SKM-1 treated with dmso at 0.1 percent for 144 hours (cell line): ENCODE results near the gene SBNO2.

Experiments
- DNase-seq: peaks from one replicate; lab custom pipeline; 2025; ENCODE audit not compliant: unreplicated experiment; lab: John Stamatoyannopoulos, UW

The SBNO2 gene

GRCh38 chr19:1154731-1155351 lies 19.2 kb downstream of the SBNO2 start:
- DNase-seq: peak; percentile 62

GRCh38 chr19:1153891-1154730 lies 20.0 kb downstream of the SBNO2 start:
- DNase-seq: no peak

GRCh38 chr19:1151917-1152587 lies 22.0 kb downstream of the SBNO2 start:
- no peak for DNase-seq

GRCh38 chr19:1151037-1151724 lies 22.9 kb downstream of the SBNO2 start:
- no peak for DNase-seq

- no peak for DNase-seq
Measured at GRCh38 chr19:1150333-1151036, 23.6 kb downstream of the SBNO2 start.

GRCh38 chr19:1149259-1150045 lies 24.6 kb downstream of the SBNO2 start:
- no peak for DNase-seq

GRCh38 chr19:1147934-1148549 lies 26.0 kb downstream of the SBNO2 start:
- DNase-seq: no peak

- DNase-seq: no peak
Measured at GRCh38 chr19:1146858-1147780, 26.9 kb downstream of the SBNO2 start.

GRCh38 chr19:1146412-1146699 lies 27.7 kb downstream of the SBNO2 start:
- DNase-seq: no peak

- no peak for DNase-seq
Measured at GRCh38 chr19:1145635-1146411, 28.2 kb downstream of the SBNO2 start.

GRCh38 chr19:1144741-1145140 lies 29.3 kb downstream of the SBNO2 start:
- no peak for DNase-seq

GRCh38 chr19:1143828-1144399 lies 30.2 kb downstream of the SBNO2 start:
- no peak for DNase-seq

- DNase-seq: no peak
Measured at GRCh38 chr19:1141944-1142343, 32.1 kb downstream of the SBNO2 start.

GRCh38 chr19:1140272-1141027 lies 33.6 kb downstream of the SBNO2 start:
- DNase-seq: no peak

- no peak for DNase-seq
Measured at GRCh38 chr19:1139126-1139525, 34.9 kb downstream of the SBNO2 start.

GRCh38 chr19:1138121-1138520 lies 35.9 kb downstream of the SBNO2 start:
- no peak for DNase-seq
